HCT116 (cell line): ENCODE data around the gene PRR14. TPM values are rescaled to one million over a fixed set of nuclear protein-coding genes. Genes with fewer than 3 reads are reported as not detected.

ENCODE experiments used
- ATAC-seq: fragments of 200-7000 bp; cut with Tn5 transposase; 2 replicates; pipeline ENCODE4 v1.9.1; 2020; ENCODE audit warnings: mild to moderate bottlenecking, moderate library complexity
- BruUV-seq: library from RNA; stranded (reverse); fragments of 400-500 nt; replicated peaks from 2 replicates; lab custom pipeline; 2021; lab: Mats Ljungman, UMichigan
- CTCF ChIA-PET: fragments of 300-600 bp; sonication (Branson Sonifier 250); formaldehyde crosslinking; loops from one replicate; lab custom pipeline; 2021; ENCODE audit warnings: antibody characterized with exemption; lab: Charles Lee
- POLR2A ChIA-PET: fragments of 300-600, 350-600 bp; sonication (Branson Sonifier 250); formaldehyde crosslinking; loops from one replicate; lab custom pipeline; 2021; ENCODE audit warnings: antibody characterized with exemption; lab: Charles Lee
- RAD21 ChIA-PET, 2 experiments: fragments of 300-600 bp; sonication (Branson Sonifier 250); formaldehyde crosslinking; loops; one replicate each; lab custom pipeline; 2023; ENCODE audit warnings: low total read pairs in 2 of 2; ENCODE audit not compliant: uncharacterized antibody in 2 of 2, unreplicated experiment in 2 of 2, low non-redundant PET in 1 of 2; lab: Charles Lee
- DNase-seq: peaks from one replicate; pipeline ENCODE4 v3.0.0-alpha.2; 2010; ENCODE audit warnings: low read depth, low spot score
- H2AFZ ChIP-seq: fragments of 200-600 bp; shearing (Covaris generic), sonication (generic); 2 replicates; pipeline ENCODE4 v1.6.1; 2017; ENCODE audit warnings: low read depth, mixed run types, mixed read lengths, antibody characterized with exemption, low read length; ENCODE audit not compliant: poor library complexity, severe bottlenecking
- H3K27ac ChIP-seq: 2 replicates; pipeline ENCODE4 v1.5.1; 2012; ENCODE audit warnings: low read depth, low read length
- H3K27me3 ChIP-seq: fragments of 200-600 bp; sonication (generic); 2 replicates; pipeline ENCODE4 v1.6.1; 2016; ENCODE audit warnings: mixed run types, low read length, mixed read lengths; ENCODE audit not compliant: insufficient read depth
- H3K36me3 ChIP-seq, 2 experiments: fragments of 200-500 bp in 1 of 2; fragments of 200-600 bp in 1 of 2; sonication (Bioruptor generic) in 1 of 2; sonication (generic) in 1 of 2; 2 replicates each; pipeline versions ENCODE4 v1.5.1 to v1.6.1; 2014 to 2016; ENCODE audit warnings: low read length in 2 of 2, inconsistent platforms in 1 of 2, mixed read lengths in 1 of 2, mixed run types in 1 of 2; ENCODE audit not compliant: insufficient read depth in 2 of 2, control insufficient read depth in 1 of 2
- H3K4me1 ChIP-seq, 2 experiments: fragments of 200-600 bp in 1 of 2; sonication (generic) in 1 of 2; 2 replicates each; pipeline versions ENCODE4 v1.5.1 to v1.6.1; 2012 to 2017; ENCODE audit warnings: low read length in 2 of 2, inconsistent platforms in 1 of 2, mild to moderate bottlenecking in 1 of 2, mixed read lengths in 1 of 2, mixed run types in 1 of 2, moderate library complexity in 1 of 2; ENCODE audit not compliant: insufficient read depth in 2 of 2, control insufficient read depth in 1 of 2
- H3K4me2 ChIP-seq: fragments of 200-600 bp; sonication (generic); 2 replicates; pipeline ENCODE4 v1.6.1; 2017; ENCODE audit warnings: mixed run types, low read length, mixed read lengths
- H3K4me3 ChIP-seq, 2 experiments: fragments of 200-600 bp in 1 of 2; sonication (generic) in 1 of 2; replicated peaks in 1 of 2; 2 replicates each; pipeline ENCODE4 v1.5.1; 2011 to 2016; ENCODE audit warnings: low read length in 2 of 2, control low read depth in 1 of 2, low read depth in 1 of 2, mild to moderate bottlenecking in 1 of 2, mixed read lengths in 1 of 2, mixed run types in 1 of 2
- H3K79me2 ChIP-seq: fragments of 200-600 bp; sonication (generic); 2 replicates; pipeline ENCODE4 v1.6.1; 2017; ENCODE audit warnings: mild to moderate bottlenecking, mixed run types, low read length, moderate library complexity, mixed read lengths; ENCODE audit not compliant: insufficient read depth
- H3K9ac ChIP-seq: fragments of 200-600 bp; sonication (generic); 2 replicates; pipeline ENCODE4 v1.6.1; 2016; ENCODE audit warnings: low read length, mixed read lengths
- H3K9me2 ChIP-seq: fragments of 200-600 bp; sonication (generic), shearing (Covaris generic); 2 replicates; pipeline ENCODE4 v1.6.1; 2017; ENCODE audit warnings: mixed run types, mild to moderate bottlenecking, moderate library complexity; ENCODE audit not compliant: insufficient read depth
- H3K9me3 ChIP-seq, 2 experiments: fragments of 200-500 bp in 1 of 2; fragments of 200-600 bp in 1 of 2; sonication (Bioruptor generic) in 1 of 2; sonication (generic) in 1 of 2; 2 replicates each; pipeline ENCODE4 v1.6.1; 2014 to 2017; ENCODE audit warnings: low read length in 2 of 2, mixed read lengths in 2 of 2, inconsistent platforms in 1 of 2, low read depth in 1 of 2, mild to moderate bottlenecking in 1 of 2, mixed run types in 1 of 2, moderate library complexity in 1 of 2; ENCODE audit not compliant: control insufficient read depth in 1 of 2, insufficient read depth in 1 of 2
- H4K20me1 ChIP-seq: fragments of 200-600 bp; sonication (generic), shearing (Covaris generic); 2 replicates; pipeline ENCODE4 v1.6.1; 2017; ENCODE audit warnings: mixed run types, mild to moderate bottlenecking, moderate library complexity; ENCODE audit not compliant: insufficient read depth
- CEBPB ChIP-seq: IDR thresholded peaks from 2 replicates; pipeline ENCODE4 v1.6.1; 2012; ENCODE audit warnings: low read depth
- FOSL1 ChIP-seq: IDR thresholded peaks from 2 replicates; pipeline ENCODE4 v1.6.1; 2012; ENCODE audit warnings: low read depth
- SIN3A ChIP-seq: IDR thresholded peaks from 2 replicates; pipeline ENCODE4 v1.6.1; 2012; ENCODE audit warnings: low read depth
- intact Hi-C: fragments of 100-400 bp; cut with micrococcal nuclease; formaldehyde crosslinking; loops from 2 replicates; pipeline ENCODE4 v1.10.0; 2022
- total RNA-seq: library from RNA; stranded (reverse); gene quantifications from one replicate; pipeline ENCODE4 v1.2.1, GENCODE V29; 2021; ENCODE audit not compliant: unreplicated experiment
- TF ChIP-seq, protein P1 (sequence below): IDR thresholded peaks from 2 replicates; pipeline ENCODE4 v1.6.1; 2012; ENCODE audit warnings: low read depth
- TF ChIP-seq, protein P2 (sequence below): IDR thresholded peaks from 2 replicates; pipeline ENCODE4 v1.6.1; 2011; ENCODE audit warnings: mild to moderate bottlenecking, low read length, moderate library complexity; ENCODE audit not compliant: insufficient replicate concordance; ENCODE audit errors: extremely low read depth
- TF ChIP-seq, protein P3 (sequence below): IDR thresholded peaks from 2 replicates; pipeline ENCODE4 v1.6.1; 2012

PRR14 gene
- total RNA-seq, 1 experiment from 2014 or later: 56.2 TPM

DNA sequence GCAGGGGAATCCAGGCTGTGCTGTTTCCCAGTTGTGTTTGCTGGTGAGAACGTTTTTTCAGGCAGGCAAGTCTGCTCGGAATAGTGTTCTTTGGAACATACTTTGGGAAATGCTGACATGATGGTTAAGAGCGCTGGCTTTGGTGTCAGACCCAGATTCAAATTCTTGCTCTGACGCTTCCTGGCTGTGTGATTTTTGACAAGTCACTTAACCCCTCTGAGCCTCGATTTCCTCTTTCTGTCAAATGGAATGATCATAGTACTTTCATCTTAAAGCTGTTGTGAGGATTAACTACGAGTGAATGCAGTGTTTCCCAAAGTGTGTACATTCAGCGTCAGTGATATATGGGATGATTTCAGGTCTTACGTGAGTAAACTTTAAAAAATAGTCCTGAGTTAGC is 12.3 kb downstream of the PRR14 start:
- H4K20me1 ChIP-seq: no peaks in the 10 kb centered on the region
- POLR2A ChIA-PET: no interaction called here
- no TSS peak for BruUV-seq

More for the DNA sequence above, 12.3 kb downstream of the PRR14 start:
- intact Hi-C loops: no loop called here
- no peak for TF ChIP-seq CEBPB
- no peak for TF ChIP-seq SIN3A
- TF ChIP-seq FOSL1: no peak
- TF ChIP-seq, protein P1, sequence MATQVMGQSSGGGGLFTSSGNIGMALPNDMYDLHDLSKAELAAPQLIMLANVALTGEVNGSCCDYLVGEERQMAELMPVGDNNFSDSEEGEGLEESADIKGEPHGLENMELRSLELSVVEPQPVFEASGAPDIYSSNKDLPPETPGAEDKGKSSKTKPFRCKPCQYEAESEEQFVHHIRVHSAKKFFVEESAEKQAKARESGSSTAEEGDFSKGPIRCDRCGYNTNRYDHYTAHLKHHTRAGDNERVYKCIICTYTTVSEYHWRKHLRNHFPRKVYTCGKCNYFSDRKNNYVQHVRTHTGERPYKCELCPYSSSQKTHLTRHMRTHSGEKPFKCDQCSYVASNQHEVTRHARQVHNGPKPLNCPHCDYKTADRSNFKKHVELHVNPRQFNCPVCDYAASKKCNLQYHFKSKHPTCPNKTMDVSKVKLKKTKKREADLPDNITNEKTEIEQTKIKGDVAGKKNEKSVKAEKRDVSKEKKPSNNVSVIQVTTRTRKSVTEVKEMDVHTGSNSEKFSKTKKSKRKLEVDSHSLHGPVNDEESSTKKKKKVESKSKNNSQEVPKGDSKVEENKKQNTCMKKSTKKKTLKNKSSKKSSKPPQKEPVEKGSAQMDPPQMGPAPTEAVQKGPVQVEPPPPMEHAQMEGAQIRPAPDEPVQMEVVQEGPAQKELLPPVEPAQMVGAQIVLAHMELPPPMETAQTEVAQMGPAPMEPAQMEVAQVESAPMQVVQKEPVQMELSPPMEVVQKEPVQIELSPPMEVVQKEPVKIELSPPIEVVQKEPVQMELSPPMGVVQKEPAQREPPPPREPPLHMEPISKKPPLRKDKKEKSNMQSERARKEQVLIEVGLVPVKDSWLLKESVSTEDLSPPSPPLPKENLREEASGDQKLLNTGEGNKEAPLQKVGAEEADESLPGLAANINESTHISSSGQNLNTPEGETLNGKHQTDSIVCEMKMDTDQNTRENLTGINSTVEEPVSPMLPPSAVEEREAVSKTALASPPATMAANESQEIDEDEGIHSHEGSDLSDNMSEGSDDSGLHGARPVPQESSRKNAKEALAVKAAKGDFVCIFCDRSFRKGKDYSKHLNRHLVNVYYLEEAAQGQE: no peak
- TF ChIP-seq, protein P2, sequence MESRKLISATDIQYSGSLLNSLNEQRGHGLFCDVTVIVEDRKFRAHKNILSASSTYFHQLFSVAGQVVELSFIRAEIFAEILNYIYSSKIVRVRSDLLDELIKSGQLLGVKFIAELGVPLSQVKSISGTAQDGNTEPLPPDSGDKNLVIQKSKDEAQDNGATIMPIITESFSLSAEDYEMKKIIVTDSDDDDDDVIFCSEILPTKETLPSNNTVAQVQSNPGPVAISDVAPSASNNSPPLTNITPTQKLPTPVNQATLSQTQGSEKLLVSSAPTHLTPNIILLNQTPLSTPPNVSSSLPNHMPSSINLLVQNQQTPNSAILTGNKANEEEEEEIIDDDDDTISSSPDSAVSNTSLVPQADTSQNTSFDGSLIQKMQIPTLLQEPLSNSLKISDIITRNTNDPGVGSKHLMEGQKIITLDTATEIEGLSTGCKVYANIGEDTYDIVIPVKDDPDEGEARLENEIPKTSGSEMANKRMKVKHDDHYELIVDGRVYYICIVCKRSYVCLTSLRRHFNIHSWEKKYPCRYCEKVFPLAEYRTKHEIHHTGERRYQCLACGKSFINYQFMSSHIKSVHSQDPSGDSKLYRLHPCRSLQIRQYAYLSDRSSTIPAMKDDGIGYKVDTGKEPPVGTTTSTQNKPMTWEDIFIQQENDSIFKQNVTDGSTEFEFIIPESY: no peak
- TF ChIP-seq, protein P3, sequence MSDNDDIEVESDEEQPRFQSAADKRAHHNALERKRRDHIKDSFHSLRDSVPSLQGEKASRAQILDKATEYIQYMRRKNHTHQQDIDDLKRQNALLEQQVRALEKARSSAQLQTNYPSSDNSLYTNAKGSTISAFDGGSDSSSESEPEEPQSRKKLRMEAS: no peak
- ChIA-PET RAD21 (no interaction called here), CTCF (no interaction called here)
- DNase-seq (no peak), ATAC-seq (no peak)
- Histone ChIP-seq H3K27me3 (no peaks in the 10 kb centered on the region), H3K36me3 (peaks cover 34 to 35% of the 10 kb centered on the region in 2 experiments), H3K4me3 (no peak overlapping the region), H3K9me2 (no peaks in the 10 kb centered on the region), H3K27ac (no peak overlapping the region), H3K9me3 (no peaks in the 10 kb centered on the region), H3K4me2 (no peak overlapping the region), H2AFZ (no peak overlapping the region), H3K9ac (no peak overlapping the region), H3K79me2 (peaks cover 42% of the 10 kb centered on the region), H3K4me1 (peaks cover 9 to 13% of the 10 kb centered on the region in 2 experiments)
